AG04449 (cell line): ENCODE data around the gene TK1.

Experiments used
- CTCF ChIA-PET: fragments of 350-600 bp; formaldehyde crosslinking; extraction: SDS; loops from one replicate; lab custom pipeline; 2021; ENCODE audit warnings: antibody characterized with exemption; lab: Yijun Ruan, JAX
- POLR2A ChIA-PET: fragments of 400-600, 350-600 bp; formaldehyde crosslinking; extraction: SDS; loops from one replicate; lab custom pipeline; 2020; ENCODE audit warnings: antibody characterized with exemption, inconsistent platforms; lab: Yijun Ruan, JAX
- DNase-seq: peaks from one replicate; pipeline ENCODE4 v3.0.0-alpha.2; 2010; ENCODE audit warnings: low read depth, low spot score
- H3K4me3 ChIP-seq: 2 replicates; pipeline ENCODE4 v1.5.1; 2011; ENCODE audit warnings: low read depth, mild to moderate bottlenecking, control low read depth, low read length
- TF ChIP-seq, protein P1 (sequence below): IDR thresholded peaks from one replicate; pipeline ENCODE4 v1.5.1; 2011; ENCODE audit warnings: mild to moderate bottlenecking, moderate library complexity, low read length, control low read depth, inconsistent platforms; ENCODE audit not compliant: insufficient read depth; ENCODE audit errors: missing control alignments

TK1 gene

GRCh38 chr17:78170692-78171590, 15.9 kb downstream of the TK1 start:
- no peak for DNase-seq
- ChIA-PET POLR2A (no interaction called here), CTCF (interaction anchor here (1.4 to 10.8 kb wide), 3 partner anchors 8 to 14 kb away, joined by 5 to 119 read pairs (median 13); partner anchors contain the start of genes AFMID and TK1)
- no peak overlapping the region for H3K4me3 ChIP-seq
- TF ChIP-seq, protein P1, sequence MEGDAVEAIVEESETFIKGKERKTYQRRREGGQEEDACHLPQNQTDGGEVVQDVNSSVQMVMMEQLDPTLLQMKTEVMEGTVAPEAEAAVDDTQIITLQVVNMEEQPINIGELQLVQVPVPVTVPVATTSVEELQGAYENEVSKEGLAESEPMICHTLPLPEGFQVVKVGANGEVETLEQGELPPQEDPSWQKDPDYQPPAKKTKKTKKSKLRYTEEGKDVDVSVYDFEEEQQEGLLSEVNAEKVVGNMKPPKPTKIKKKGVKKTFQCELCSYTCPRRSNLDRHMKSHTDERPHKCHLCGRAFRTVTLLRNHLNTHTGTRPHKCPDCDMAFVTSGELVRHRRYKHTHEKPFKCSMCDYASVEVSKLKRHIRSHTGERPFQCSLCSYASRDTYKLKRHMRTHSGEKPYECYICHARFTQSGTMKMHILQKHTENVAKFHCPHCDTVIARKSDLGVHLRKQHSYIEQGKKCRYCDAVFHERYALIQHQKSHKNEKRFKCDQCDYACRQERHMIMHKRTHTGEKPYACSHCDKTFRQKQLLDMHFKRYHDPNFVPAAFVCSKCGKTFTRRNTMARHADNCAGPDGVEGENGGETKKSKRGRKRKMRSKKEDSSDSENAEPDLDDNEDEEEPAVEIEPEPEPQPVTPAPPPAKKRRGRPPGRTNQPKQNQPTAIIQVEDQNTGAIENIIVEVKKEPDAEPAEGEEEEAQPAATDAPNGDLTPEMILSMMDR = no peak

- TF ChIP-seq, protein P1 = no peak
- CTCF ChIA-PET = interaction anchor here (0.8 to 10.8 kb wide), 5 partner anchors 9 to 56 kb away, joined by 3 to 119 read pairs (median 4); partner anchors contain the start of genes AFMID and TK1
- H3K4me3 ChIP-seq = peak overlapping the region; percentile 55
- POLR2A ChIA-PET = no interaction called here
- no peak for DNase-seq
Observed at GRCh38 chr17:78168903-78169793, 17.7 kb downstream of the TK1 start.

DNA sequence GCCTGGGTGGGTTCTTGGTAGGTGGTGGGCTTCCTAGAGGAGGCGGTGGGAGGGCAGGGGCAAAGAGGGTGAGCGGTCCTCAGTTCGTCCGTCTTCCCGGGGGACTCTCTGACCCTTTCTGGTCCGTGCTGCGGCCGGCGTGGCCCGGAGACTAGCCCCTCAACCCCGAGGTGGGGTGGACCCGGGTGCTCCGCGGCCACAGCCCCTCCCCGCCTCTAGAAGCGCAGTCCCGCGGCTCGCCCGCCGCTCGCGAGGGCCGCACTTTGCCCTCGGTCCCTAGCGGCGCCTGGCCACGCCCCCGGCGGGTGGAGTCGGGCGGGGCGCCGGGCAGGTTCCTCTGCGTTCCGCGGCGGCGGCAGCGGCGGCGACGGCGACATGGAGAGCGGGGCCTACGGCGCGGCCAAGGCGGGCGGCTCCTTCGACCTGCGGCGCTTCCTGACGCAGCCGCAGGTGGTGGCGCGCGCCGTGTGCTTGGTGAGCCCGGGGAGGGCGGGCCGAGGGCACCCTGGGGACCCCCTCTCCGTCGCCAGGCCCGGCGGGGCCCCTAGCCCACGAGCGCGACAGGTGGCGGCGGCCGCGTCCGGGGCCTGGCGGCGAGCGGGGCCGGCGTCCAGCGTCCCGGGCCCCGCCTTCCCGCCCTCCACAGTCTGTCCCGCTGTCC, 18.5 kb downstream of the TK1 start, which contains the start of gene SYNGR2:
Gene SYNGR2 (plus strand): TSS at position 340 of the 661 bp plus-strand sequence. CDS start 36 bp downstream, at position 376.
- ChIA-PET POLR2A (no interaction called here), CTCF (interaction anchor here (2.0 to 10.8 kb wide), 2 partner anchors 10 to 17 kb away, joined by 13 to 119 read pairs; partner anchors contain the start of genes AFMID and TK1)
- TF ChIP-seq, protein P1 = no peak
- H3K4me3 ChIP-seq = peak within 1 kb of the TSS; percentile 55
- no peak for DNase-seq

DNA sequence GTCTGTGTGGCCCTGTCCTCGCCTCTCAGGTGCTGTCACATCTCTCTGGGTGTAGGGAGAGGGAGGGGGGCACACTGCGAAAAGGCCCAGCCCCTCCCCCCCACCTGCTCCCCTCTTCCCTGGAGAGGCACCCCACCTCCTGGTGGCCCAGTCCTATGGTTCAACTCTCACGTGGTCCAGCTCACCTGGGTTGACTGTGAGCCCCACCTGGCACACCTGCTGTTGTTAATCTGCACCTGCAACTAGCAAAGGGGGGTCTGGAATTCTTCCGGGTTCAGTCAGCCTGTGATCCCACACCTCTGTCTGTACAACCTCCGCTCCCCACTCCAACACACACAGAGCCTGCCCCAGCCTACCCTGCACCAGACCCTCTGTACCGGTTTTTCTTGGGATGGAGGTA, 20.4 kb downstream of the TK1 start:
- POLR2A ChIA-PET = interaction anchor here (0.8 kb wide), 1 partner anchor 22 kb away, joined by 3 read pairs; no protein-coding TSS in a partner anchor
- TF ChIP-seq, protein P1 = no peak
- CTCF ChIA-PET = interaction anchor here (2.3 kb wide), 1 partner anchor 10 kb away, joined by 11 read pairs; no protein-coding TSS in a partner anchor
- no peak for DNase-seq
- H3K4me3 ChIP-seq = no peak overlapping the region

DNA sequence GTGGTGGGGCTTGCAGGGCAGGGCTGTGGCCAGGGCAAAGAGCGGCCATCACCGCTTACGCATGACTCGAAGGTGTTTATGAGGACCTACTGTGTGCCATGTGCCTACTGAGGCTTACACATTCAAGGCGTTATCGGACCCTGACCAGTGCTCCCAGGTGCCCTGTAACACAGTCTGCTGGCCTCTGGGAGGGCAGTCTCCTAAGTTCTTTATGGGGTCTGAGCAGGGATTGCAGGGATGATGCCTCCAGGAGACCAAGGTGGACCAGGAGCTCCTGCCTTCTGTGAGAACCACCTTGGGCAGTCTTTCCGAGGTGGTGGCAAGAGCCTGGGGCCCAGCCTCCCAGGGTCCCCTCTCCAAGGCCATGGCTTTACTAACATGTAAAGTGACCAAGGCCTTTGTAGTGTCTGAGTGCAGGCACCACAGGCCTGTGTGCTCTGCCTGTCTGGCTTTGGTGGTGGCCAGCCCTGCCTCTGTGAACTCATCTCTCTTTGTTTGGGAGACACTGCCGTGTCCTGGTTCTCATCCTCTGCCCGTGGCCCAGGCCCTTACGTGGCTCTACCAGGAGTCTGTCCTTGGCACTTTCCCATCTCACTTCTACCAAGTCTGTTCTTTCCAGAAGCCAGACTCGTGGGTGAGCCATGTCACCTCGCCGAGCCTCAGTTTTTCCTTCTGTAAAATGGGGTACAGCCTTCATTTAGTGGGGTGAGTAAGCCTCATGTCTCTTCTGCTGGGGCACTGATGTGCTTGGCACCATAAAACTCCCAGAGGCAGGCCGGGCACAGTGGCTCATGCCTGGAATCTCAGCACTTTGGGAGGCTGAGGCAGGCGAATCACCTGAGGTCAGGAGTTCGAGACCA, 21.9 kb downstream of the TK1 start:
- TF ChIP-seq, protein P1 = no peak
- no peak overlapping the region for H3K4me3 ChIP-seq
- no peak for DNase-seq
- POLR2A ChIA-PET = no interaction called here
- CTCF ChIA-PET = interaction anchor here (4.4 kb wide), 1 partner anchor 11 kb away, joined by 28 read pairs; no protein-coding TSS in a partner anchor
